Mucosa of descending colon (tissue), 3 donors: ENCODE results near the gene FOXL1. TPM values are rescaled to one million over a fixed set of nuclear protein-coding genes. Genes with fewer than 3 reads are reported as not detected.

ENCODE experiments used
- ATAC-seq: fragments of 200-7000 bp; cut with Tn5 transposase; one replicate; pipeline ENCODE4 v1.9.1; 2020; ENCODE audit warnings: mild to moderate bottlenecking, moderate library complexity
- DNase-seq, 3 donors: peaks; one replicate each; pipeline ENCODE4 v3.0.0-alpha.2; 2020
- H3K36me3 ChIP-seq: fragments of 200-600 bp; one replicate; pipeline ENCODE4 v1.8.0; 2021; ENCODE audit warnings: low read depth, mild to moderate bottlenecking
- H3K4me1 ChIP-seq: fragments of 200-600 bp; one replicate; pipeline ENCODE4 v1.8.0; 2021; ENCODE audit warnings: low read depth, mild to moderate bottlenecking
- H3K4me3 ChIP-seq: fragments of 200-600 bp; one replicate; pipeline ENCODE4 v1.8.0; 2021; ENCODE audit warnings: mild to moderate bottlenecking
- H3K9me3 ChIP-seq: fragments of 200-600 bp; one replicate; pipeline ENCODE4 v1.8.0; 2021; ENCODE audit warnings: mild to moderate bottlenecking
- intact Hi-C, 2 donors: fragments of 100-400 bp; cut with DNase I in 1 of 2; cut with micrococcal nuclease in 1 of 2; formaldehyde crosslinking; loops; one replicate each; pipeline versions ENCODE4 v1.11.0 to v1.11.1; 2022; cut with DNase I, micrococcal nuclease
- total RNA-seq, 3 donors: library from RNA; stranded (reverse); fragmentation: NEBNext Ultra II Directional in 2 of 3; extraction: Animal tissue kit (Norgen Biotek cat#: 25700) in 2 of 3; gene quantifications; one replicate each; pipeline versions ENCODE4 v1.2.1 to v1.2.4, GENCODE V29; 2021 to 2023
- TF ChIP-seq, protein P1 (sequence below): fragments of 200-600 bp; IDR thresholded peaks from one replicate; pipeline ENCODE4 v1.8.0; 2022; ENCODE audit warnings: antibody characterized with exemption, mild to moderate bottlenecking
- donor health status: DM: no; HTN: no; CAD: no; lungs with moderate emphysema.
- donor health status: DM: no; HTN: no; CAD: no.
- donor health status: DM: no; HTN: yes; CAD: no.

The FOXL1 gene
- total RNA-seq, 3 donors from 2014 or later, result 1.1 to 3.6 (median 2.4) TPM

DNA sequence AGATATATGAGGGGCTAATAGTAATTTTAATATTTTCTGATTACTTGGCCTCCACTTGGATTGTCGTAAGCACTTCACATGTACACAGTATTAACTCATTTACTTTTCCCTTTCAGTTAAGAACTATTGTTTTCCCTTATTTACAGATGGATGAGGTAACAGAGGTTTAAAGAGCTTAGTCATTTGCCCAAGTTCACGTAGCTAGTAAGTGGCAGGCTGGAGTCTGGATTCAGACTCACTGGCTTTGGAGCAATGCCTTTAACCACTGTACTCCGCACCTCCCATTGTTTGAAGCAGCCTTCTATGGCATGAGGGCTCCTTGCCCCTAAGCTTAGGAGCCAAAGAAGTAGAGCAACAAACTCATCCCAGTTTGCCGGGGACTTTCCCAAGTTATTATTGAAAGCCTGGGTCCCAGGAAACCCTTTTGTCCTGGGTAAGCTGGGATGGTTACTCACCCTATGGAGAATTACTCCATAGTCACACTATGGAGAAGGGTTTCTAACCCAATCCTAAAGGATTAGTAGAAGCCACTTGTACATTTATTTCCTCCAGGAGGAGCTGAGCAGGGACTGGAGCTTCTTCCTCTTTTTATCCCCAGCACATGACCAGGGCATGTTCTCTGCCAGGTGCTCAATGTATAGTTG is 12.3 kb downstream of the FOXL1 start:
- TF ChIP-seq, protein P1, sequence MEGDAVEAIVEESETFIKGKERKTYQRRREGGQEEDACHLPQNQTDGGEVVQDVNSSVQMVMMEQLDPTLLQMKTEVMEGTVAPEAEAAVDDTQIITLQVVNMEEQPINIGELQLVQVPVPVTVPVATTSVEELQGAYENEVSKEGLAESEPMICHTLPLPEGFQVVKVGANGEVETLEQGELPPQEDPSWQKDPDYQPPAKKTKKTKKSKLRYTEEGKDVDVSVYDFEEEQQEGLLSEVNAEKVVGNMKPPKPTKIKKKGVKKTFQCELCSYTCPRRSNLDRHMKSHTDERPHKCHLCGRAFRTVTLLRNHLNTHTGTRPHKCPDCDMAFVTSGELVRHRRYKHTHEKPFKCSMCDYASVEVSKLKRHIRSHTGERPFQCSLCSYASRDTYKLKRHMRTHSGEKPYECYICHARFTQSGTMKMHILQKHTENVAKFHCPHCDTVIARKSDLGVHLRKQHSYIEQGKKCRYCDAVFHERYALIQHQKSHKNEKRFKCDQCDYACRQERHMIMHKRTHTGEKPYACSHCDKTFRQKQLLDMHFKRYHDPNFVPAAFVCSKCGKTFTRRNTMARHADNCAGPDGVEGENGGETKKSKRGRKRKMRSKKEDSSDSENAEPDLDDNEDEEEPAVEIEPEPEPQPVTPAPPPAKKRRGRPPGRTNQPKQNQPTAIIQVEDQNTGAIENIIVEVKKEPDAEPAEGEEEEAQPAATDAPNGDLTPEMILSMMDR, result no peak
- intact Hi-C loops, result no loop called here
- ATAC-seq (no peak), DNase-seq (no peak)
- H3K4me1 ChIP-seq, result no peaks in the 10 kb centered on the region
- H3K4me3 ChIP-seq, result no peak overlapping the region
- H3K9me3 ChIP-seq, result no peaks in the 10 kb centered on the region
- no peaks in the 10 kb centered on the region for H3K36me3 ChIP-seq

DNA sequence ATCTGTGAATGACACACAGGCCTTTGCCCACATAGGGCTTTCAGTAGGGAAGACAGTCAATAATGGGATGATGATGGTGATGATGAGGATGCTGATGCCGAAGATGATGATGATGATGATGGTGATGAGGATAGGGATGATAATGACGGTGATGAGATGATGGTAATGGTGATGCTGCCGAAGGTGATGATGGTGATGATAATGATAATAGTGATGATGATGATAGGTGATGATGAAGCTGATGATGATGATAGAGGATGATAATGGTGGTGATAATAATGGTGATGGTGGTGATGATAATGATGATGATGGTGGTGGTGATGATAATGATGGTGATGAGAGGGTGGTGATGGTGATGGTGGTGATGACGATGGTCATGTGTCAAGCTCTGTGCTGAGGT is 12.9 kb downstream of the FOXL1 start:
- Histone ChIP-seq H3K4me3 (no peak overlapping the region), H3K36me3 (no peaks in the 10 kb centered on the region), H3K4me1 (no peaks in the 10 kb centered on the region), H3K9me3 (no peaks in the 10 kb centered on the region)
- DNase-seq (no peak), ATAC-seq (no peak)
- intact Hi-C loops, result no loop called here
- TF ChIP-seq, protein P1, result no peak

DNA sequence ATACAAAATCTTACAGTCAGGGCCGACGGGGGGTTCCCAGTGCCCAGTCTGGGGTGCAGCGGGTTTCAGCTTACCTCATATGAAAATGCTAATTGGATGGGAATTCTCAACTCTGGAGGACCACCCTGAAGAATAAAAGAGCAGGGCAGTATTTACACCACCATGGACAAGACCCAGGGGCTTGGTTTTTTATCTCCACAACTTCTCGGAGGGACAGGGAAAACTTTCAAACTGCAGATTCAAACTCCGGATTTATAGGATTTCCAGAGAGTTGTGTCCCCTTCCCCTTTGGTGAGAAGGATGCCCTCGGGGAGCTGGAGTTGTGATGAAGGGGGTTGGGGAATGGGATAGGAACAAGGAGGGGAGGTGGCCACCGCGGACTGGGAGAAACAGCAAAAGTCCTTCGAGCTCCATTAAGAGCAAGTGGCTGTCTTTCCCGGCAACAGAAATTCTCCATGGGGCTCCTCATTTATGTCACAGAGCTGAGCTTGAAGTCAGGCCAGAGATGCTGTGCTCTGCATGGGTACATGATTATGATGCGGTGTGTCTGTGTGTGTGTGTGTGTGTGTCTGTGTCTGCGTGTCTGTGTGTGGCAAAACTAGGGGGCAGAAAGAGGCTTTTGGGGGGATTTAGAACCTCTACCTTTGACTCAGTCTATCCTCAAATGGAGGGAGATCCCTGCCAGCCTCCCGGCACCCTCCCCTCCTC is 15.7 kb downstream of the FOXL1 start:
- Histone ChIP-seq H3K4me1 (no peaks in the 10 kb centered on the region), H3K36me3 (no peaks in the 10 kb centered on the region), H3K4me3 (no peak overlapping the region), H3K9me3 (no peaks in the 10 kb centered on the region)
- DNase-seq (no peak), ATAC-seq (no peak)
- TF ChIP-seq, protein P1, result no peak
- intact Hi-C loops, result no loop called here

DNA sequence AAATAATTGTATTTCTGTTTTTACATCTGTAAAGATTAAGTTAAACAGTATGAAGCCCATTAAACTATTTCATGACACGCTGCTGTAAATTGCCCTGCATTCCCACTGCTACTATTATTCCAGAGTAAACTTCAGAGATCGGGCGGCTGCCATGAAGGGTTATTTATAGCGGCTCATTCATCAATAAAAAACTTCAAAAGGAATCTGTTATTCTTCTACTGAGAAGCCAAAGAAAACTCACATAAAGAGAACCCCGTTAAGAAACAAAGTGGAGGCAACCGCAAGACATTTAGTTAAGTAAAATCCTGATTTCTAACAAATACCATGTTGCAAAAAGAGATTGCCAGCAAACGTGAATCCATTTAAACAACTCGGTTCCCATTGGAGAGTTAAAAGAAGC is 16.4 kb downstream of the FOXL1 start:
- intact Hi-C loops, result no loop called here
- Histone ChIP-seq H3K36me3 (no peaks in the 10 kb centered on the region), H3K9me3 (no peaks in the 10 kb centered on the region), H3K4me3 (no peak overlapping the region), H3K4me1 (no peaks in the 10 kb centered on the region)
- no peak for ATAC-seq
- TF ChIP-seq, protein P1, result no peak
- no peak for DNase-seq

DNA sequence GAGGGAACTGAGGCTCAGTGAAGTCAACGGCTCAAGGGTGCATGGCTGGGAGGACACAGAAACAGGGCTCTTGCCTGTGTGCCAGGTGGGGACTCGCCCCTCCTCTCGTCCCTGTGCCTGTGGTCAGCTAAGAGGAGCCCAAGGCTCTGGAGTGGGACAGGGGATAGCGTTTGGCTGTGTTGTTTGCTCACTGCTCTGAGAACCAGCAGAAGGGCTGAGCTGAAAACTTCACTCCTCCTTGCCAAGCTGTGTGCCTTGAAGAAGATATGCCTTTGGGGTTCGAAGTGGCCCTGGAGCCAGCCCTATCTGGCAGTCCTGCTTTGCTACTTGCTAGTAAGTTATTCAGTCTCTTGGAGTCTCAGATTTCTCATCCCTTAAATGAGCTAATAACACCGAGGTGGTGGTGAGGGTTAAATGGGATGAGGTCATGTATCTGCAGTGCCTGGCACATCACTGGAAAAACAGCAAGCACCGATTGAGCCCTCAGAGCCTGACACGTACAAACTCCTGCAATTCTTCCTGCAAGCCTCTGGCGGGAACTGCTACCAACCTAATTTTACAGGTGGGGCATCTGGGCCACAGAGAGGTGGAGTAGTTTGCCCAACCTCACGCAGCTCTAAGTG is 17.7 kb downstream of the FOXL1 start:
- H3K4me3 ChIP-seq, result no peak overlapping the region
- no peaks in the 10 kb centered on the region for H3K4me1 ChIP-seq
- TF ChIP-seq, protein P1, result no peak
- no peak for ATAC-seq
- intact Hi-C loops, result no loop called here
- DNase-seq, result no peak
- no peaks in the 10 kb centered on the region for H3K36me3 ChIP-seq
- no peaks in the 10 kb centered on the region for H3K9me3 ChIP-seq
